SK-MEL-5 (cell line): ENCODE results near the gene VILL. TPM values are rescaled to one million over a fixed set of nuclear protein-coding genes. Genes with fewer than 3 reads are reported as not detected.

Experiments used
- small RNA-seq, 2 experiments: library from RNA; depleted of rRNA; stranded (forward); fragments of <200 nt; gene quantifications; one replicate each; pipeline ENCODE3, GENCODE V24; 2014
- total RNA-seq: library from RNA; depleted of rRNA; stranded (reverse); fragments of >200 nt; shearing (Covaris generic); gene quantifications from 2 replicates; pipeline ENCODE4 v1.2.3, GENCODE V29; 2014; rRNA removed

VILL gene
- total RNA-seq, 1 experiment from 2014 or later = 3.6 TPM

Small RNA genes lying within 50 kb of the gene (small RNA-seq; reads per million reads assigned to genes)
- gene MIR26A1 (0.04 to 0.57 reads per million in 2 experiments), gene RF00019 (0 reads per million in 2 experiments)

Other genes with a start within 250 kb of the VILL start
- gene CTDSPL, start 128.9 kb upstream of the VILL start, total RNA-seq = 15.5 and 16.1 TPM in 2 replicates
- 7.0 and 8.8 TPM in 2 replicates for gene PLCD1, start 38.9 kb downstream of the VILL start, total RNA-seq
- not detected in 2 replicates for gene DLEC1, start 48.4 kb downstream of the VILL start, total RNA-seq
- 14.1 and 26.2 TPM in 2 replicates for gene ACAA1, start 146.3 kb downstream of the VILL start, total RNA-seq
- 0.98 and 1.8 TPM in 2 replicates for gene MYD88, start 147.9 kb downstream of the VILL start, total RNA-seq
- gene OXSR1, start 174.8 kb downstream of the VILL start, total RNA-seq = 27.9 and 28.6 TPM in 2 replicates